K562 (cell line): ENCODE measurements around the gene ELF2. TPM values are rescaled to one million over a fixed set of nuclear protein-coding genes. Genes with fewer than 3 reads are reported as not detected.

Experiments
- ARHGAP35 ChIP-seq: fragments of 450-650 bp; IDR thresholded peaks from 2 replicates; pipeline ENCODE4 v1.6.1; 2018; ENCODE audit not compliant: partially characterized antibody
- ARID2 ChIP-seq: fragments of 450-650 bp; IDR thresholded peaks from 2 replicates; pipeline ENCODE4 v1.6.1; 2017; ENCODE audit warnings: antibody characterized with exemption, mild to moderate bottlenecking
- BHLHE40 ChIP-seq: IDR thresholded peaks from 2 replicates; pipeline ENCODE4 v1.6.1; 2011; ENCODE audit warnings: low read length, improper control_type of control experiment
- CEBPB ChIP-seq: fragments of 450-650 bp; IDR thresholded peaks from 2 replicates; pipeline ENCODE4 v1.6.1; 2016; ENCODE audit warnings: missing genetic modification characterization, missing compliant biosample characterization
- CHD2 ChIP-seq: IDR thresholded peaks from 2 replicates; pipeline ENCODE4 v1.6.1; 2011; ENCODE audit warnings: low read depth, low read length
- CREM ChIP-seq: IDR thresholded peaks from 2 replicates; pipeline ENCODE4 v1.6.1; 2014; ENCODE audit warnings: antibody characterized with exemption, low read depth
- DMBX1 ChIP-seq: fragments of 250-450 bp; sonication (Bioruptor Pico); IDR thresholded peaks from 2 replicates; pipeline ENCODE4 v1.8.0; 2022; ENCODE audit warnings: inconsistent platforms, mild to moderate bottlenecking, moderate library complexity, borderline replicate concordance
- E2F8 ChIP-seq: fragments of 450-650 bp; IDR thresholded peaks from 2 replicates; pipeline ENCODE4 v1.7.1; 2018; ENCODE audit warnings: mild to moderate bottlenecking, low read depth; ENCODE audit not compliant: partially characterized antibody
- GTF2E2 ChIP-seq: fragments of 200-800 bp; sonication (Bioruptor generic); IDR thresholded peaks from 2 replicates; pipeline ENCODE4 v1.6.1; 2016; ENCODE audit warnings: missing genetic modification characterization, missing compliant biosample characterization
- ILK ChIP-seq: fragments of 450-650 bp; IDR thresholded peaks from 2 replicates; pipeline ENCODE4 v1.6.1; 2016; ENCODE audit warnings: missing genetic modification characterization, low read depth, mild to moderate bottlenecking, missing compliant biosample characterization, moderate library complexity, borderline replicate concordance
- MXD1 ChIP-seq: fragments of 250-450 bp; sonication (Bioruptor Pico); IDR thresholded peaks from 2 replicates; pipeline ENCODE4 v1.8.0; 2021; ENCODE audit warnings: borderline replicate concordance, mild to moderate bottlenecking, moderate library complexity; ENCODE audit not compliant: poor library complexity, severe bottlenecking
- NCOA2 ChIP-seq, 2 experiments: fragments of 450-650 bp; IDR thresholded peaks; 2 replicates each; pipeline ENCODE4 v1.6.1; 2018; ENCODE audit warnings: mild to moderate bottlenecking in 2 of 2, moderate library complexity in 1 of 2; ENCODE audit not compliant: partially characterized antibody in 2 of 2
- NELFE ChIP-seq: IDR thresholded peaks from 2 replicates; pipeline ENCODE4 v1.6.1; 2011; ENCODE audit warnings: mild to moderate bottlenecking; ENCODE audit not compliant: insufficient read depth, insufficient read length
- NFE2 ChIP-seq: IDR thresholded peaks from 2 replicates; pipeline ENCODE4 v1.6.1; 2014; ENCODE audit warnings: antibody characterized with exemption, low read depth
- OTX1 ChIP-seq: fragments of 450-650 bp; formaldehyde crosslinking; IDR thresholded peaks from 2 replicates; pipeline ENCODE4 v1.4.0; 2022; ENCODE audit warnings: mild to moderate bottlenecking
- SREBF2 ChIP-seq: sonication (generic); formaldehyde crosslinking; IDR thresholded peaks from 2 replicates; pipeline ENCODE4 v1.4.0; 2020; ENCODE audit warnings: mild to moderate bottlenecking, missing genetic modification reagents
- TOE1 ChIP-seq, 2 experiments: fragments of 450-650 bp in 1 of 2; sonication (generic) in 1 of 2; formaldehyde crosslinking in 1 of 2; IDR thresholded peaks; 2 replicates each; pipeline versions ENCODE4 v1.7.1 to v1.8.0; 2016 to 2022; ENCODE audit warnings: borderline replicate concordance in 2 of 2, mild to moderate bottlenecking in 2 of 2, antibody characterized with exemption in 1 of 2, inconsistent platforms in 1 of 2, low read depth in 1 of 2, missing genetic modification reagents in 1 of 2, moderate library complexity in 1 of 2
- USF1 ChIP-seq: sonication (generic); formaldehyde crosslinking; IDR thresholded peaks from 2 replicates; pipeline ENCODE4 v1.9.0; 2022; ENCODE audit warnings: mild to moderate bottlenecking, missing genetic modification reagents
- ZBTB7A ChIP-seq: IDR thresholded peaks from 2 replicates; pipeline ENCODE4 v1.6.1; 2011; ENCODE audit warnings: low read depth, mild to moderate bottlenecking, low read length, moderate library complexity, borderline replicate concordance; ENCODE audit not compliant: control insufficient read depth
- ZNF24 ChIP-seq: fragments of 450-650 bp; IDR thresholded peaks from 2 replicates; pipeline ENCODE4 v1.6.1; 2016
- ZNF253 ChIP-seq: fragments of 250-450 bp; sonication (Bioruptor Pico); conservative IDR thresholded peaks from 2 replicates; pipeline ENCODE4 v1.6.1; 2021; ENCODE audit warnings: mild to moderate bottlenecking
- ZZZ3 ChIP-seq: fragments of 450-650 bp; IDR thresholded peaks from 2 replicates; pipeline ENCODE4 v1.6.1; 2016; ENCODE audit warnings: antibody characterized with exemption, mild to moderate bottlenecking, moderate library complexity
- polyA plus RNA-seq, 8 experiments: library from polyadenylated mRNA; depleted of rRNA in 4 of 8; stranded (reverse) in 5 of 8; unstranded in 3 of 8; fragments of >200 nt; fragmentation: Nextera tagmentation in 2 of 8; fragmentation: Illumina TruSeq in 1 of 8; extraction: Ambion mirVana in 2 of 8; extraction: Trizol in 1 of 8; gene quantifications; 2 replicates each; pipeline versions ENCODE4 v1.2.1 to v1.2.3, GENCODE V29; 2011 to 2014; ENCODE audit warnings: inconsistent platforms in 1 of 8, missing spikeins in 1 of 8
- total RNA-seq, 7 experiments: library from RNA; depleted of rRNA in 6 of 7; stranded (reverse); fragments of >200 nt in 6 of 7; fragmentation: Illumina TruSeq in 2 of 7; extraction: Trizol in 2 of 7; gene quantifications; 2 replicates each; pipeline versions ENCODE4 v1.2.1 to v1.2.3, GENCODE V29; 2011 to 2021; ENCODE audit warnings: low replicate concordance in 1 of 7

ELF2 gene
- total and polyA plus RNA-seq, 9 of the 15 experiments (the other 6 are each of a cell fraction or from before 2014, with no cell fraction given) = 9.4 to 58.7 (median 41.6) TPM

GRCh38 chr4:139208404-139208945 lies 31.5 kb upstream of the ELF2 start (continued):
- TF ChIP-seq USF1 (CRISPR knock-in tag) = no peak
- TF ChIP-seq OTX1 (CRISPR knock-in tag) = no peak
- TF ChIP-seq NFE2 = no peak
- TF ChIP-seq ZZZ3 = no peak
- TF ChIP-seq ILK = no peak
- no peak for TF ChIP-seq ZBTB7A
- TF ChIP-seq E2F8 = no peak
- no peak for TF ChIP-seq ZNF253 (CRISPR knock-in tag)
- TF ChIP-seq CEBPB (tag) = peak; percentile 87
- TF ChIP-seq CREM = peak; percentile 64
- no peak for TF ChIP-seq MXD1
- TF ChIP-seq TOE1 (IDR thresholded peaks at IDR 0.05; ENCODE audit: borderline replicate concordance) = no peak
- no peak for TF ChIP-seq TOE1 (CRISPR knock-in tag; IDR thresholded peaks at IDR 0.05; ENCODE audit: borderline replicate concordance, low read depth)
- TF ChIP-seq ARID2 = no peak
- TF ChIP-seq ARHGAP35 = no peak
- TF ChIP-seq ZNF24 = no peak
- TF ChIP-seq DMBX1 (CRISPR knock-in tag) = peak; percentile 92; the same call in 1 of the 2 replicates
- no peak for TF ChIP-seq BHLHE40
- no peak for TF ChIP-seq GTF2E2
- TF ChIP-seq NCOA2 (IDR thresholded peaks at IDR 0.05; ENCODE audit: partially characterized antibody in 2 of 2) = no peak
- no peak for TF ChIP-seq SREBF2 (CRISPR knock-in tag)
- no peak for TF ChIP-seq NELFE
- TF ChIP-seq CHD2 = no peak
